PC-9 (cell line): Measurements from ENCODE around the gene TBC1D22B. TPM values are rescaled to one million over a fixed set of nuclear protein-coding genes. Genes with fewer than 3 reads are reported as not detected.

ENCODE experiments used
- BruUV-seq: library from RNA; stranded (reverse); fragments of 400-500 nt; replicated peaks from 2 replicates; lab custom pipeline; 2021; lab: Mats Ljungman, UMichigan
- CTCF ChIA-PET: fragments of 300-600 bp; sonication (Branson Sonifier 250); formaldehyde crosslinking; loops from one replicate; lab custom pipeline; 2022; ENCODE audit warnings: antibody characterized with exemption; lab: Charles Lee
- POLR2A ChIA-PET: fragments of 300-600 bp; sonication (Branson Sonifier 250); formaldehyde crosslinking; loops from one replicate; lab custom pipeline; 2022; ENCODE audit warnings: antibody characterized with exemption; ENCODE audit not compliant: unreplicated experiment; lab: Charles Lee
- DNase-seq, 2 experiments: peaks; one replicate each; pipeline versions ENCODE4 v3.0.0 to v3.0.0-alpha.2; 2015 to 2022; ENCODE audit warnings: mixed read lengths in 1 of 2
- H2AFZ ChIP-seq: fragments of 200-600 bp; sonication (generic); 2 replicates; pipeline ENCODE4 v1.8.1; 2017; ENCODE audit warnings: antibody characterized with exemption
- H3F3A ChIP-seq: fragments of 200-600 bp; sonication (generic); 2 replicates; pipeline ENCODE4 v1.8.1; 2017; ENCODE audit warnings: antibody characterized with exemption, mild to moderate bottlenecking, low read depth; ENCODE audit not compliant: insufficient read depth
- H3K27ac ChIP-seq: fragments of 200-600 bp; sonication (generic); 2 replicates; pipeline ENCODE4 v1.6.1; 2016; ENCODE audit warnings: mixed run types
- H3K27me3 ChIP-seq: fragments of 200-600 bp; sonication (generic); 2 replicates; pipeline ENCODE4 v1.6.1; 2016; ENCODE audit warnings: low read depth, mixed run types; ENCODE audit not compliant: insufficient read depth
- H3K36me3 ChIP-seq: fragments of 200-600 bp; sonication (generic); 2 replicates; pipeline ENCODE4 v1.6.1; 2016; ENCODE audit warnings: low read depth, mixed run types
- H3K4me1 ChIP-seq: fragments of 200-600 bp; sonication (generic); replicated peaks from 2 replicates; pipeline ENCODE4 v1.6.1; 2016; ENCODE audit warnings: mixed run types; ENCODE audit not compliant: insufficient read depth
- H3K4me2 ChIP-seq: fragments of 200-600 bp; sonication (generic); 2 replicates; pipeline ENCODE4 v1.6.1; 2017; ENCODE audit warnings: mixed run types
- H3K4me3 ChIP-seq: fragments of 200-600 bp; sonication (generic); 2 replicates; pipeline ENCODE4 v1.6.1; 2016; ENCODE audit warnings: mixed run types
- H3K79me2 ChIP-seq: fragments of 200-600 bp; sonication (generic); 2 replicates; pipeline ENCODE4 v1.6.1; 2017; ENCODE audit warnings: low read depth, mixed run types
- H3K9me2 ChIP-seq: fragments of 200-600 bp; sonication (generic); 2 replicates; pipeline ENCODE4 v1.8.1; 2017; ENCODE audit warnings: mild to moderate bottlenecking; ENCODE audit not compliant: insufficient read depth
- H3K9me3 ChIP-seq: fragments of 200-600 bp; sonication (generic); 2 replicates; pipeline ENCODE4 v1.8.1; 2016; ENCODE audit warnings: low read depth; ENCODE audit not compliant: insufficient read depth
- H4K20me1 ChIP-seq: fragments of 200-600 bp; sonication (generic); 2 replicates; pipeline ENCODE4 v1.8.1; 2017; ENCODE audit not compliant: insufficient read depth
- CTCF ChIP-seq: fragments of 200-600 bp; sonication (generic); conservative IDR thresholded peaks from 2 replicates; pipeline ENCODE4 v1.6.1; 2017; ENCODE audit warnings: mixed run types, antibody characterized with exemption, mild to moderate bottlenecking, moderate library complexity
- EZH2 ChIP-seq: fragments of 200-600 bp; sonication (generic); IDR thresholded peaks from 2 replicates; pipeline ENCODE4 v1.8.0; 2017; ENCODE audit warnings: antibody characterized with exemption, low read depth
- intact Hi-C: fragments of 100-400 bp; cut with micrococcal nuclease; formaldehyde crosslinking; loops from one replicate; pipeline ENCODE4 v1.10.0; 2022; ENCODE audit not compliant: unreplicated experiment
- total RNA-seq: library from RNA; stranded (reverse); gene quantifications from 2 replicates; pipeline ENCODE4 v1.2.3, GENCODE V29; 2021

Gene TBC1D22B
- total RNA-seq, 1 experiment from 2014 or later, result 14.6 TPM

- TF ChIP-seq EZH2 (no peak), CTCF (no peak)
- H3K79me2 ChIP-seq, result no peaks in the 10 kb centered on the region
- ChIA-PET POLR2A (no interaction called here), CTCF (no interaction called here)
- H3K4me1 ChIP-seq, result no peaks in the 10 kb centered on the region
- no peaks in the 10 kb centered on the region for H3F3A ChIP-seq
- no peak overlapping the region for H3K4me3 ChIP-seq
- no peak for DNase-seq
- no peaks in the 10 kb centered on the region for H3K36me3 ChIP-seq
- H3K9me2 ChIP-seq, result no peaks in the 10 kb centered on the region
- no peaks in the 10 kb centered on the region for H3K9me3 ChIP-seq
- intact Hi-C loops, result no loop called here
- H3K27ac ChIP-seq, result no peak overlapping the region
- H4K20me1 ChIP-seq, result no peaks in the 10 kb centered on the region
- BruUV-seq, result no TSS peak
- no peak overlapping the region for H3K4me2 ChIP-seq
- H2AFZ ChIP-seq, result no peak overlapping the region
- no peaks in the 10 kb centered on the region for H3K27me3 ChIP-seq
Measured at GRCh38 chr6:37339741-37340638, 82.4 kb downstream of the TBC1D22B start.

GRCh38 chr6:37340639-37340943, 83.0 kb downstream of the TBC1D22B start:
- no peaks in the 10 kb centered on the region for H3K36me3 ChIP-seq
- no TSS peak for BruUV-seq
- H3F3A ChIP-seq, result no peaks in the 10 kb centered on the region
- H3K79me2 ChIP-seq, result no peaks in the 10 kb centered on the region
- TF ChIP-seq EZH2 (no peak), CTCF (no peak)
- no peaks in the 10 kb centered on the region for H3K9me2 ChIP-seq
- no peaks in the 10 kb centered on the region for H4K20me1 ChIP-seq
- CTCF ChIA-PET, result interaction anchor here (0.6 kb wide), 1 partner anchor 104 kb away, joined by 3 read pairs; no protein-coding TSS in a partner anchor
- H3K27ac ChIP-seq, result no peak overlapping the region
- H3K4me3 ChIP-seq, result no peak overlapping the region
- DNase-seq, result no peak
- no peak overlapping the region for H3K4me2 ChIP-seq
- H2AFZ ChIP-seq, result no peak overlapping the region
- H3K4me1 ChIP-seq, result no peaks in the 10 kb centered on the region
- no peaks in the 10 kb centered on the region for H3K9me3 ChIP-seq
- POLR2A ChIA-PET, result no interaction called here
- no peaks in the 10 kb centered on the region for H3K27me3 ChIP-seq
- intact Hi-C loops, result no loop called here

GRCh38 chr6:37343248-37343647, 85.7 kb downstream of the TBC1D22B start:
- H3K4me3 ChIP-seq, result no peak overlapping the region
- intact Hi-C loops, result no loop called here
- no peaks in the 10 kb centered on the region for H3F3A ChIP-seq
- no peaks in the 10 kb centered on the region for H4K20me1 ChIP-seq
- ChIA-PET POLR2A (no interaction called here), CTCF (no interaction called here)
- H3K36me3 ChIP-seq, result no peaks in the 10 kb centered on the region
- H3K27ac ChIP-seq, result no peak overlapping the region
- H3K4me1 ChIP-seq, result no peaks in the 10 kb centered on the region
- H3K79me2 ChIP-seq, result no peaks in the 10 kb centered on the region
- TF ChIP-seq CTCF (no peak), EZH2 (no peak)
- BruUV-seq, result no TSS peak
- H3K9me3 ChIP-seq, result no peaks in the 10 kb centered on the region
- H3K4me2 ChIP-seq, result no peak overlapping the region
- no peak for DNase-seq
- H3K9me2 ChIP-seq, result no peaks in the 10 kb centered on the region
- no peak overlapping the region for H2AFZ ChIP-seq
- no peaks in the 10 kb centered on the region for H3K27me3 ChIP-seq
